Measurements from ENCODE around the gene KIF1A. TPM values are rescaled to one million over a fixed set of nuclear protein-coding genes. Genes with fewer than 3 reads are reported as not detected.
A peak's percentile ranks its signal among the peaks of the same experiment; 100 is the strongest.

Gene KIF1A
- total RNA-seq, 1 donor from 2014 or later = 90.9 TPM

DNA sequence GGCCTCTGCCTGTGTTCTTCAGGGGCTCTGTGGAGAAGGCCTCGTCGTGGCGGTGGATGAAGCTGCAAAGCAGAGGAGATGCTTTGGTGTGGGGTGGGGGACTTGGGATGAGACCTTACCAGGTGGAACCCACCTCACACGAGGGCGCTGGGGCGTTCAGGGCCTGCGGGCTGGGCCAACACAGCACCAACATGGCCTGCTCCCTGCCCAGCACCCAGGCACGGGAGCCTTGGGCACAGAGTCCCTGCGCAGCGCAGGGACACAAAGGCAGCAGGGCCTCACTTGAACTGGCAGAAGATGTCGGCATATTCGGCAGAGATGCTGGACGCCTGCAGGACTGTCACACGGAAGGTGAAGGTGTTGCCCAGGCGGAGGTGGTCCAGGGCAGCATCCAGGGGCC, 74.6 kb downstream of the KIF1A start:
- Mint-ChIP-seq H3K27me3 (ENCODE audit: low read depth) (no peaks in the 10 kb centered on the region), H3K27ac (ENCODE audit: unreplicated experiment) (peak overlapping the region; percentile 84), H3K36me3 (ENCODE audit: low read depth) (no peaks in the 10 kb centered on the region), H3K9me3 (no peaks in the 10 kb centered on the region), H3K4me3 (no peak overlapping the region), H3K4me1 (no peaks in the 10 kb centered on the region)
- no peak for TF ChIP-seq CTCF (conservative IDR thresholded peaks at IDR 0.05)
- DNase-seq (ENCODE audit: low read depth, low spot score) = no peak

DNA sequence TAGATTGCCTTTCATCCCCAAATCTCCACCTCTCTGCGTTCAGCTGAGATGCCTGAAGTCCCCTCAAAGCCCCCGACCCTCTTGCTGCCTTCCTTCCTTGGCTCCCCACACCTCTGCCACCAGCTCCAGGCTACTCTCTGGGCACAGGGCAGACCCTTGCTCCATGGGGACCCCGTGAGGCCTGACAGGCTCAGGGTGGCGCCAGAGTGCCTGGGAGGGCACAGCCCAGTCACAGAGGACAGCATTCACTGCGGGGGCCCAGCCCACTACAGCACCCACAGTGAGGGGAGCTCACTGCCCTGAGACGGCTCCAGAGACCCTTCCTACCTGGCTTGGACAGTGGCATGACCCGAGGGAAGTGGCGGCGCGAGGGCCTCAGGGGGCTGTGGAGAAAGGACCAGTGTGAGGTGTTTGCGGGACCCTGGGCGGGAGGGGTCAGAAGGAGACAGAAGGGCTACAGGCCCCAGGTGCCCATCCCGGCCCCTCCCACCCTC, 77.4 kb downstream of the KIF1A start:
- Mint-ChIP-seq H3K36me3 (ENCODE audit: low read depth) (no peaks in the 10 kb centered on the region), H3K27me3 (ENCODE audit: low read depth) (no peaks in the 10 kb centered on the region), H3K9me3 (no peaks in the 10 kb centered on the region), H3K27ac (ENCODE audit: unreplicated experiment) (no peak overlapping the region), H3K4me1 (no peaks in the 10 kb centered on the region), H3K4me3 (no peak overlapping the region)
- no peak for TF ChIP-seq CTCF (conservative IDR thresholded peaks at IDR 0.05)
- DNase-seq (ENCODE audit: low read depth, low spot score) = no peak

- Mint-ChIP-seq H3K4me1 (no peaks in the 10 kb centered on the region), H3K27me3 (ENCODE audit: low read depth) (no peaks in the 10 kb centered on the region), H3K4me3 (no peak overlapping the region), H3K36me3 (ENCODE audit: low read depth) (no peaks in the 10 kb centered on the region), H3K9me3 (no peaks in the 10 kb centered on the region), H3K27ac (ENCODE audit: unreplicated experiment) (no peak overlapping the region)
- TF ChIP-seq CTCF (conservative IDR thresholded peaks at IDR 0.05) = no peak
- DNase-seq (ENCODE audit: low read depth, low spot score) = no peak
Observed at GRCh38 chr2:240741091-240741490, 78.9 kb downstream of the KIF1A start.

- no peaks in the 10 kb centered on the region for H3K4me1 Mint-ChIP-seq
- TF ChIP-seq CTCF (conservative IDR thresholded peaks at IDR 0.05) = no peak
- peak overlapping the region; percentile 88 for H3K27ac Mint-ChIP-seq (ENCODE audit: unreplicated experiment)
Observed at GRCh38 chr2:240739797-240740196, 80.2 kb downstream of the KIF1A start.

GRCh38 chr2:240737958-240738357, 82.1 kb downstream of the KIF1A start:
- no peak for TF ChIP-seq CTCF (conservative IDR thresholded peaks at IDR 0.05)
- Mint-ChIP-seq H3K4me3 (no peak overlapping the region), H3K27ac (ENCODE audit: unreplicated experiment) (no peak overlapping the region), H3K9me3 (no peaks in the 10 kb centered on the region), H3K36me3 (ENCODE audit: low read depth) (no peaks in the 10 kb centered on the region), H3K4me1 (no peaks in the 10 kb centered on the region), H3K27me3 (ENCODE audit: low read depth) (no peaks in the 10 kb centered on the region)
- no peak for DNase-seq (ENCODE audit: low read depth, low spot score)

More at GRCh38 chr2:240739797-240740196, 80.2 kb downstream of the KIF1A start:
- Mint-ChIP-seq H3K36me3 (ENCODE audit: low read depth) (no peaks in the 10 kb centered on the region), H3K9me3 (no peaks in the 10 kb centered on the region), H3K4me3 (no peak overlapping the region), H3K27me3 (ENCODE audit: low read depth) (no peaks in the 10 kb centered on the region)
- DNase-seq (ENCODE audit: low read depth, low spot score) = no peak

DNA sequence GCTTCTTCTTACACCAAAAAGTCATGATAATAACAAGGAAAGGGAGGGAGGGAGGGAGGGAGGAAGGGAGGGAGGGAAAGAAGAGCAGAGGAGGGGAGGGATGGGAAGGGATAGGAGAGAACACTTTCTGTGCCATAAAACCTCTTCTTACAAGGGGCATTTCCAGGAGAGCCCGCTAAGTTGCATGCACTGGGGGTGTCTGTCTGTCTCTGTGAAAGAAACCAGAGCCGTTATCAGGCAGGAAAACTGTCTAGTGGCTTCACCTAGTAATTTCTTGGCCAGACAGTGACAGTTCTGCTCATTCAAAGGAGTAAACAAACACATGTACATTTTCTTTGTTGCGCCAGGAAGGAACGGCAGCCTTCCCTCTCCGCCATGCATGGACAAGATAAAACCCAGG, 82.5 kb downstream of the KIF1A start:
- no peaks in the 10 kb centered on the region for H3K27me3 Mint-ChIP-seq (ENCODE audit: low read depth)
- TF ChIP-seq CTCF (conservative IDR thresholded peaks at IDR 0.05) = no peak
- no peaks in the 10 kb centered on the region for H3K9me3 Mint-ChIP-seq
- no peak for DNase-seq (ENCODE audit: low read depth, low spot score)
- H3K4me1 Mint-ChIP-seq = no peaks in the 10 kb centered on the region
- no peak overlapping the region for H3K27ac Mint-ChIP-seq (ENCODE audit: unreplicated experiment)
- no peak overlapping the region for H3K4me3 Mint-ChIP-seq
- no peaks in the 10 kb centered on the region for H3K36me3 Mint-ChIP-seq (ENCODE audit: low read depth)

All from neural crest cell (in vitro differentiated cells).